GM19467 (cell line): Measurements from ENCODE around the gene WDR4.
"Not testable (repeated sequence)": the region's sequence is repeated elsewhere in the genome, so short reads cannot be mapped to it uniquely, and the experiment has no call there.

Experiments
- ATAC-seq: cut with Tn5 transposase; IDR thresholded peaks from one replicate; pipeline ENCODE4 v1.9.1; 2021; ENCODE audit warnings: mild to moderate bottlenecking, moderate library complexity; ENCODE audit not compliant: unreplicated experiment

WDR4 gene

DNA sequence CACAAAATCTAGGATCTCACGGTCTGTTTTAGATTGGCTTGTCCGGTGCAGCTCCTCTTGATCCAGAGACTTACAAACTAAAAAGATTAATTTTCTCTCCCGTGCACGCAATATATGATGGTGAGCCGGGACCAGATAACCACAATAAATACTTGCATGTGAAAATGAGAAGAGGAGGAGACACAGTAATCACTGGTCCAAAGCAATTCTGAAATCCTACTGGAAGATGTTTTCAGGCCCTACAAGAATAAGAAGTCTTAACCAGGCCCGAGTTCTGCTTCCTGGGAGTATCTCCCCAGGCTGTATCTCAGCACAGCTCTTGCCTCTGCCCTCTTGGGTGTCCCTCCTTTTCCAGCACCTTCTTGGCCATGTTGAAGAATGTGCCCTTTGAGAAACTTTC, 1.0 kb upstream of the WDR4 start:
- ATAC-seq: no peak

DNA sequence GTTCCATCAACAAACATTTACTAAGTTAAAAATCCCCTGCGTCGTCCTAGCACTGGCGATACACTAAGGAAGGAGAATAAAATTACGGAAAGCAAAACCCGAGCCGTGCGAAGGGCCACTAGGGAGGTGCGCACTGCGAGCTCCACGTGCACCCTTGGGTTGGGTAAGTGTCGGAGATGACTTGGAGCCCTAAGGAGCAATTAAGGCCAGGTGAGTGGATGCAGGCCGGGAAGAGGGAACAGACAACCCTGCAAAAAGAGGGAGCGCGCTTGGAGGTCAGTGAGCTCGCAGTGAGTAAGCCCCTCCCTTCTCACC, 704 bp downstream of the WDR4 start:
- no peak for ATAC-seq

DNA sequence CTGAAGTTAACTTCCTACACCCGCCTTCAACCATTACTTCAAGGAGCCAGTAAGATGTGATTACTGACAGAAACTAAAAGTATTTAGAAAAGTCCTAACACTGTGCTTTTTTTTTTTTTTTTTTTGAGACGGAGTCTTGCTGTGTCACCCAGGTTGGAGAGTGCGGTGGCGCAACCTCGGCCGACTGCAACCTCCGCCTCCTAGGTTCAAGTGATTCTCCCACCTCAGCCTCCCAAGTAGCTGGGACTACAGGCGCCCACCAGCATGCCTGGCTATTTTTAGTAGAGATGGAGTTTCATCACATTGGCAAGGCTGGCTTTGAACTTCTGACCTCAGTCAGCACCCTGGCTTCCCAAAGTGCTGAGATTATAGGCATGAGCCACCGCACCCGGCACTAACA, 3.5 kb downstream of the WDR4 start:
- not testable (repeated sequence) for ATAC-seq

DNA sequence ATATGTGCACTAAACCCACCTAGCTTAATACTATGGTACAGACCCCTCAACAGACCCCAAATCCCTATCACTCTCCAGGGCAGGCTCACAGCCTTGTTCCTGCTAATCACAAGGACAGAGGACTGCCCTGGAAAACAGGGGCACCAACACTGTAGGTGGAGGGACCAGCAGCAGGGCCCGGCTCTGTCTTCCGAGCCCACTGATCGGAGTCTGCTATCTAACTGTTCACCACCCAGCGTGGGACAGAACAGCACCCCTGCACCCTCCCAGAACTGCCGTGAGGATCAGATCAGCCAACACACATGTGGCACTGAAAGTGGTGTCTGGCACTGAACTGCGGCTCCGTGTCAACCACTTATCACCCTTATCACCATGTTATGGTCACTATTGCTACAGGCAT, 6.2 kb downstream of the WDR4 start:
- ATAC-seq: no peak

DNA sequence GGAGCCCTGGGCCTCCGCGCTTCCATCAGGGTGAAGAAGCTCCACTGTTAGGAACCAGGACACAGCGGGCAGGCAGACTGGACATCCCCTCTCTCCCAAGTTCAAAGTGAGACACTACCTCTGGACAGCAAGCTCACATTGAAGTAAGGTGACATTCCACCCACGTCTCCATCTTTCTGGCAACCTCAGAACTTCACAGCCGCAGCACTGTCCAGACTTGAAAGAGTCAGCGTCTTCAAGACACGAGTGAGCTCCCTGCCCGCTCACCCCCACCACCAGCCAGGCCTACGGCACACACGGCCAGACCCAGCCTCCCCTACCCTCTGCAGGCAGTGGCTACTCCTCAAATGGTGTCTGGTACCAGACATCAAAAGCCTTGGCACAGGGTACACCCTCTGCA, 11.1 kb downstream of the WDR4 start:
- no peak for ATAC-seq

DNA sequence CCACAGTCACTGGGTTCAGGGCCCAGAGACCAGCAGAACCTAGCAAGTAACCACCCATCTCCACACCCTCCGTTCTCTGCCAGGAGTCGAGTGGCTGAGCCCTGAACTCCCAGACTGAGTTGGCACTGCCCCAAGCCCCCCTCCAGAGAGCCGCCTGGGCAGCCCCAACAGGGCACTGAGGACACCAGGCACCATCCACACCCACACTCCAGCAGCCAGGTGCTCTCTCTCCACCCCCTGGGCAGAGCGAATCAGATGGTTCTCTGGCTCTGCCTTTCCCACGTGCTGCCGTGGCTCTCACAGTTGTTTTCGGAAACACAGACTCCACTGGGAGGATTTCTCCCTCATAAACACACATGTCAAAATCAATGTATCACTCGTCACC, 13.6 kb downstream of the WDR4 start:
- no peak for ATAC-seq

DNA sequence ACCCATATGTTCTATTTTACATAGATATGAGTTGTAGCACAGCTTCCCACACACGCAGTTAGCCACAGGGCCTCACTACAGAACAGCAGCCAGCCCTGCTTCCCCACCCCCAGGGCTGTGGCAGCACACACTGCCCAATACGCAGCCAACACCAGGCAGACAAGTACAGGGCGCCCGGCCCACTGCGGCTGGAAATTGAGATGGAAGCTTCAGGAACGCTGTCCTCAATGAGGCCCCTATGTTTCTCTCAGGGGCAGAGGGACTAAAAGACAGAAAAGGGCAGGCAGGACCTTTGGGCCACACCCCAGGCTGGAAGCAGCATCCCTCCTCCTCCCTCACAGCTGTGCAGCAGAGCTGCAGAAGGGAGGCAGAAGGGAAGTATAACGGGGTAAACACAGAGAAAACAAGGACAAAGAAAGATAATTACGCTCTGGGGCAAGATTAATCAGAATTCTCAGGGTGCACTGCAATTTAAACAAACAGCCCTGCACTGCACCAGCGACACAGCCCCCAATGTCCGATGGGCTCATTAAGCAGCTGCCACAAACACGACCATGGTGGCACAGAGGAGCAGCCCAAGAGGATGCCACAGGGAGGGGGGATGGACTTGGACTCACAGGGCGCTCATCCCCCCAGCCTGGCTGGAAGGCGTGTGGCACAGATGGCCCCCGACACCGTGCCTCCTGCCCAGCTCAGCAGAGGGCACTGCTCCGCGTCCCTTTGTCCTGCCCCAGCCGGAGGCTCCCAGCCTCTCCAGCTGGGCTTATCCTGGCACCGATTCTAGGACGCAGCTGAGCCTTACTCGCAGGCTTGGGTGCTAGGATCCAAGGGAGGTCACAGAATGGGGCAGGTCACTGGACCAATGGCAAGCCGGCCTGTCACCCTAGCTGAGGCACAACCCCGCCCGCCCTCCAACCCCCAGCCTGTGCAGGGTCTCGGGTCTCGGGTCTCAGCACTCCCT, 14.2 kb downstream of the WDR4 start:
- no peak for ATAC-seq

DNA sequence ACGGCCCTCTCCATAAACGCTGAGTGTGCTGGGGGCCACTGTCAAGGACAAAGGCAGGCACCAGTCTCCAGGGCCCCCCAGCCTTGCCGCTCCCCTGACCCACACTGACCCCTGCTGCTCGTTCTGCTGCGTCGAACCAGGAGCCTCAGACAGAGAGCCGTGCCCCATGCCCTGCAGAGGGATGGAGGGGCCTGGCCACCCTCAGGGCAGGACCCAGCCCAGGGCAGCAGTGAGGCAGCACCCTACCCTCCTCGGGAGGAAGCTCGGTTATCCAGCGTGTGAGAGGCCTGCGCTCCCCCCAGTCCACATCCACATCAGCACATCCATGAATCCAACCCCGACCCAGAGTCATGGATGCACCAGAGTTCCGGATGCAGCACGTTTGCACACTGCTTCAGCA, 15.1 kb downstream of the WDR4 start:
- no peak for ATAC-seq

DNA sequence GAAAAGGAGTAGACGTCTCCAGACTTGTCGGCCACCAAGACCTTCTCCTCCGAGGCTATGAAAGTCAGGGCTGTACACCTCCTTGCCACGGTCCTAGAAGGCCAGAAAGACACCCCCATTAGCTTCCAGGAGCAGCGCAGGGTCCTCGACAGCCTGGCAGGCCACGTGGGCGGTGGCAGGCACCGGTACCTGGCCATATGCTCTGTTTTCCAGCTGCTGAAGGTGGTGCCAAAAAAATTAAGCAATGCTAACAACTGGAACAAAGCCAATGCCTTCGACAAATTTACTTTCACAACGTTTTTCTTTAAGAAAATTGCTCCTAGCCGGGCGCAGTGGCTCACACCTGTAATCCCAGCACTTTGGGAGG, 15.9 kb downstream of the WDR4 start:
- no peak for ATAC-seq

DNA sequence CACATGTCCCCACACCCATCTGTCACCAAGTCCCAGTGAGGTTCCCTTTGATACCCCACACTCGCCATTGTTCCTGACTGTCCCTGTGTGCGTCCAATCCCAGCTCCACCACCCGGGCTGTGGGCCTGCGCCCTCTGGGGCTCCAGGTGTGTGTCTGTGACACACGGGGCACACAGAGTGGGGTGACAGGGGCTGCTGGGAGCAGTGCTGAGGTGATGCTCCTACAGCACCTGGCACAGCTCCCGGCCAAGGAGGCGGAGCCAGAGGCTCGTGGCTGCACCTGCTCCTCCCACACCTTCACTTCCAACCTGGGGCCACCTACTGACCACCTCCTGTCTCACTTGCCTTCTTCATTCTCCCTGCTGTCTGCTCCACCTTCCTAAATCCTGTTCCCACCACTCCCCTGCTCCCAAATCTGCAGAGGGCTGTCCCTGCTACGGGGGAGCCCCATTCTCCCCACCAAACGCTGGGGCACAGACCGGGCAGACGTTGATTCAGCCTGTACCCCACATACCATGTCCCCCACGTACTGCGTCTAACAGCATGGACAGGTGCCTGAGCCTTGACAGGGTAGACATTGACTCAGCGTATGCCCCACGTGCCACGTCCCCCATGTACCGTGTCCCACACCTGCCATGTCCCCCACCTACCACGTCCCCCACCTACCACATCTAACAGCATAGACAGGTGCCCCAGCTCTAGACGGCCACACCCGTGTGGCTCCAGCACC, 16.4 kb downstream of the WDR4 start:
- ATAC-seq: no peak

DNA sequence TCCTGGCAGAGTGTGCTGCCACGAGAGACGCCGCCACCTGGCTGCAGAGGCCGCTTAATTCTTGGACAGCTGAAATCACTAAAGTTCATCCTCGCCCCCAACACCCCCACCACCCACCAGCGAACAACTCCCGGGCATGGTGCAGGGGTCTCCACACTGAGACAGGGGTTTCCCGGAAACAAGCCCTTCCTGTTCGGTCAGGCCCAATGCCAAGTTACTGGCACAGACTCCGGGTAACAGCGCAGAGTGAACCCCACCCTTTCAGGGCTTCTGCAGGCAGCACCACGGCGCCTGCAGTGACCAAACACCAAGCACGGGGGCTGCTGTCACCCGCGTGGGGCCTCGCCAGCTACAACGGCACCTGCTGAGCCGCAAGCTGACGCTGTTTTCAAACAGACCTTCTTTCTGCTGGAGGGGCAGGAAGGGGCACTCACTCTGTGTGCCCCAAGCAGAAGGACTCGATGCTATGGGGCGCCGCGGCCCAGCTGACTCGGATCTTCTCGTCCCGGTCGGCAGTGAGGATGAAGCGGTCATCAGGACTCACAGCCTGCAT, 17.4 kb downstream of the WDR4 start:
- no peak for ATAC-seq

DNA sequence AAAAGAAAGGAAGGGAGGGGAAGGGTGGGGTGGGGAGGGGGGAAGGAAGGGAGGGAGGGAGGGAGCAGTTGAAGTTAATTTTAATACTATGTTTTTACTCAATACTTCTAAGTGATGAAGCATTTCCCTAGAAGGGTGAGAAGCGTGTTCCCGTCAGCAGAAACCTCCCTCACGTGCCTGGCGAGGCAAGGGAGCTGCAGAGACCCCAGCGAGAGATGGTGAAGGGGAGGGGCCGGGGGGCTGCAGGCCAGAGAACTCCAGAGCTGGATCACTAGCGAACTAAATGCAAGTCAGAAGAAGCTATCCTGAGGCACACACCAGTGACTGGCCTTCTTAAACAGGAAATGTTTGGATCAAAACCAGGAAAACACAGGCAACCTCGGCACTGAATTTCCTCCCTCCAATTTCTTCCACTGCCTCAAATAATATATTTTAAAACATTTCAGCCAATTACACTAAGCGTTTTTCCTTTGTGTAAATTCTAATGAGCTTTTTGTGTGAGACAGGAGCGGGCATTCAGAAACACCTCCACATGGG, 18.0 kb downstream of the WDR4 start:
- no peak for ATAC-seq

DNA sequence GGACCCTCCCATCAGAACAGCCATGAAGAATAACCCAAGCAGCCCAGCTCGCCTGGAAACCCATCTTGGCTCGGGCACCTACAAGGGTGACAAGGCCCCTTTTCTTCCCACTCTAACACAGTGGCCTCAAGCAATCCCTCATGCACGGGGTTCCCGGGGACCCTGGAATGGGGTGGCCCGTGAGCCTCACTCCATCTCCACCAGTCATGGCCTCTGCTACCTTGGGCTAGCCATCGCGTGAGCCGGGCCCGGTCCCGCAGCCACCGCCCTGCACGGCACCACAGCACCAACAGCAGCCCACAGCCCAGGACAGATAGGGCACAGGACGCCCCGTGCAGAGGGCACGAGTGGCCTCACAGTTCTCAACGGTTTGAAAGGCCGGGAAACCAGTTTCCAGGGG, 19.0 kb downstream of the WDR4 start:
- ATAC-seq: no peak

DNA sequence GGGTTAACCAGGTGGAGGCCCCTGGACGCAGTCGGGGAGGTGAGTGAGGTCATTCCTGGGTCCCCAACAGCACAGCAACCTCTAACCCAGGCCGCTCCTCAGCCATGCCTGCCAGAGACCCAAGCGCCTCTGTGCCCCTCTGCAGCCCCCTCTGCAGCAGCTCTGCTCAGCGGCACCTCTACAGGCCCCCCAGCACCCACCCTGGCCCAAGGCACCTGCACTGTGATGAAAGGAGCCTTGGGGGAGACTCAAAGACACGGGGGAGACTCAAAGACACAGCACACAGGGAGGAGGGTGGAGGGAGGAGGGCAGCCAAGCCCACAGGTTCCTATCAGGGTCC, 19.5 kb downstream of the WDR4 start:
- ATAC-seq: no peak

DNA sequence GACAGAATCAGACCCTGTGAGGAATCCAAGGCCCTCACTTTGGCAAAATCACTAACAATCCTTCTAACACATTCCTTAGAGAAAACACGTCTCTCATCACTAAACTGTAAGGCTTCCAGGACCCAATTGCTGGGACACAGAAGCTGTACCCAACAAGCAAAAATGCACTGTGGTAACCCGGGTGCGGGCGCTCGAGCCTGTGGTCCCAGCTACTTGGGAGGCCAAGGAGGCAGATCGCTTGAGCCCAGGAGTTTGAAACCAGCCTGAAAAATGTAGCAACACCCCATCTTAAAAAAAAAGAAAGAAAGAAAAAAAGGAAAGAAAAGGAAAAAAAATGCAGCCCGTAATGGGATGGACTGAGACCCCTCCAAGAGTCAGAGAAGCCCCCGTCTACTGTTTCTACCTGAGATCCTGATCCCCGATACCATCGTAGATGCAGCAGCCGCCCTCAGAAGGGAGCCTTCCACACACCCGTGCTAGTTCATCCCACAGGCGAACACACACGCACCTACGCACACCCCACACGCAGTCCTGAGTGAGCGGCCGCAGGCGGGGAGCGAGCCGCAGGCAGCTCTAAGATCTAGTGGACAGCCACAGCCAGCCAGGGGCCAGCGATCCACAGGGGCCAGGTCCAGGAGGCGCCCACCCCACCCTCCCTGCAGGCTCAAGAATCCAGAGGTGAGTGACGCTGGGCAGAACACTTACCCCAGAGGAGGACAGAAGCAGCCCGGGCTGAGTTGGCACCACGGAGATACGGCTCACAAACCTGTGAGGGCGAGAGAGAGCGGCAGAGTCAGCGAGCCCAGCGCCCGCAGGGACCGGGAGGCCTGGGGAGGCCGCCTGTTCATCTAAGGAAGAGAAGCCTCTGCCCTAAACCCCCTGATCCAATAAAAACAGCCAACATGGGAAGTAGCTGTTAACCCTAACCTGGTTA, 20.1 kb downstream of the WDR4 start:
- no peak for ATAC-seq

DNA sequence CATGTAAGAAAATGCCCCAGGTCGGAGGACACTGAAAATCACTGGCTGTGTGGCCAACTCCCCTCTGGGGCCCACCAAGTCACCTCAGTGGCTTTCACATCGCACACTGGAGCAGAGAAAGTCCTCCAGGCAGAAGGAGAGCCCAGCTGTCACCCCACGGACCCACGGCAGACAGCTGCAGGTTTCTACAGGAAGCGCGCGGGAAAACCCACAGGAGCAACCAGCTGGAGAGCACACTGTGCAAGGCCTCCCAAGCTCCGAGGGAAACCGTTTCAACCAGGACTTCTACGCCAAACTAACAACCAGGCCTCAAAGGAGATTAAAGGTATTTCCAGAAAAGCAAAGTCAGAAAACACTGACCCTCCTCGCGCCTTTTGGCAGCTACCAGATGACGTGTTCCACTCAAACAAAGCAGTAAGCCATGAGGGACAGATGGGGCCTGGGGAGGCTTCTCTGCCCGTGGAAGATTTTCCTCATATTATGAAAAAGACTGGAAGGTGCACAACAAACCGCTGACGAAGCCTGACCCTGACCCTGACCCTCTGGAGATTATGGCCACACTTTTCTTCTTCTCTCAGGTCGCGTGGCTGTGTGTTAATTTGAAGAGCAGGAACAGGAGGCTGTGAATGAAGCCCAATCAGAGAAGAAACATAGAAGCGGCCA, 21.0 kb downstream of the WDR4 start:
- ATAC-seq: no peak

DNA sequence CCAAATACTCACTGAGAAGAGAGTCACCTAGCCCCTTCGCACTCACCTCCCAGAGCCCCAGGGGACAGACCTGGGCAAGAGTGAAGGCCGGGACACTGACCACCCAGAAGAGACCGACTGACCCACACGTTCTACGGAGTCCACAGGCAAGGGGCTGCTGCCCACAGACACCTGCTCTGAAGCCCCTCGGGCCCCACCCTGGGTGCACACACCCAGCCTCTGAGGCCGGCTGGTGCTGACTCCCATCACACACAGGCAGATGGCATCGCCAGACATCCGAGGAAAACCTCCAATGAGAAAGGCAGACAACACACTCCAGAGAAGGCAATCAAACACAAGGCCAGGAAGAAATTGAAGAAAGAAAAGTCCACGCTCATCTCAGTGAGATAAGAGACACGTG, 22.1 kb downstream of the WDR4 start:
- no peak for ATAC-seq

DNA sequence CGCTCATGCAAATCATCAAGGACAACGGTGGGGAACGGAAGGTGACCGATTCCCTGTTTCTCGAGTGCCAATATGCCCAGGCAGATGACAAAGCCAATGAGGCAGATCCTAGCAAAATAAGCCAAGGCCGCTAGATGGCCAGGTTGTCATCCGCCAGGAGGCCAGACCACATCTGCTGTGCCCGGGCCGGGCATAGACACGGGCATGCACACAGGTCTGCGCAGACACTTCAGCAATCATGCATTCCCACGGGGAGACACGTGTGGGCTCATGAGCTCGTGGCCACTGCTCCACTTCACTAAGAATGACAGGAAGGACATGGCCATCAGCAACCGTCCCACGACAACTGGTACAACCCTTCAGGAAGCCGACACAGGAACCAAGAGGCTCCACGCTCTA, 23.4 kb downstream of the WDR4 start:
- no peak for ATAC-seq

DNA sequence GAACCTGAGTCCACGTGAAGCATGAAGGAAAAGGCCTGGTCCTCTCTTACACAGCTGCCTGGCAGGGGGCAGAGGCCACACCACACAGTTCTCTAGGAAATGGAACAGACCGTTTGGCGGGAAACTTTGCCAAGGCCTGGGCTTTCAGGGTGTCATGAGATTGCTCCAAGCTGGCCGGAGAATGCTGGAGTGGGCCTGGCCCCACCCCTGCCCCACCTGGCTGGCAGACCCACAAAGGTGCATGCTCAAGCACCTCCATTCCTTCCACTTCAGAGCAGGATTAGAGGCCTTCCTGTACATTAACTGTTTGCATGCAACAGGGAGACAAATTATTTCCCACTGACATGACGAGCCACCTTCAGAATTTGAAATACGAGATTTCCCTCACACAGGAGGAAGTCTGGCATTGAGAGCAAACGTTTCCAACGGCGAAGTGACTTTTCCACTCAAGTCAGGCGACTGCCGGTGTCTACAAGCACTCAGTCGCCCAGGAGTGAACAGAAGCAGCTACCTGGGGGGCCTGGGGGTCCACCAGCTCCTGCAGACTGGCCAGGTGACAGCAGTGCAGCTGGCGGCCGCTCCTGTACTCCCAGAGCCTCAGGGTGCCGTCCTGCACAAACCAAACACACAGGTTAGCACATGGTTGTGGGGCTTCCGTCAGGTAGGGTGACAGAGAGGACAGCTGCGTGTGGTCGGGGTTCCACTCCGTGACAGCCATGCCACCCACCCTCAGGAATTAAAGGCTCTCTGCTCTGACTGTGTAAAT, 24.0 kb downstream of the WDR4 start:
- ATAC-seq: no peak
